A549 (cell line): ENCODE data around the gene MTSS2.

ENCODE experiments used
- CTCF ChIP-seq: fragments of >200 bp; sonication (Bioruptor Twin); formaldehyde crosslinking; IDR thresholded peaks from 3 replicates; pipeline ENCODE4 v1.5.1; 2016
- EP300 ChIP-seq, 2 experiments: fragments of >200 bp; sonication (Bioruptor Twin); formaldehyde crosslinking; IDR thresholded peaks; 2 replicates in 1 of 2; 3 replicates in 1 of 2; pipeline ENCODE4 v1.6.1; 2016 to 2017
- MAZ ChIP-seq: fragments of 150-350 bp; IDR thresholded peaks from 2 replicates; pipeline ENCODE4 v1.6.1; 2014; ENCODE audit warnings: antibody characterized with exemption, low read depth, low read length, borderline replicate concordance
- MYC ChIP-seq: IDR thresholded peaks from 2 replicates; pipeline ENCODE4 v1.6.1; 2012; ENCODE audit warnings: mild to moderate bottlenecking, inconsistent platforms, low read length, improper control_type of control experiment, borderline replicate concordance
- NR3C1 ChIP-seq: fragments of >200 bp; sonication (Bioruptor Twin); formaldehyde crosslinking; IDR thresholded peaks from 3 replicates; pipeline ENCODE4 v1.6.1; 2017
- RAD21 ChIP-seq, 2 experiments: fragments of >200 bp in 1 of 2; sonication (Bioruptor Twin) in 1 of 2; formaldehyde crosslinking in 1 of 2; IDR thresholded peaks in 1 of 2; conservative IDR thresholded peaks in 1 of 2; 2 replicates in 1 of 2; 3 replicates in 1 of 2; pipeline ENCODE4 v1.6.1; 2012 to 2018; ENCODE audit warnings: inconsistent platforms in 1 of 2
- USF2 ChIP-seq: fragments of 450-650 bp; IDR thresholded peaks from 2 replicates; pipeline ENCODE4 v1.6.1; 2014; ENCODE audit warnings: antibody characterized with exemption

- TF ChIP-seq CTCF (no peak), MYC (no peak), NR3C1 (no peak), EP300 (IDR thresholded peaks at IDR 0.05) (no peak), USF2 (no peak), MAZ (no peak), RAD21 (conservative IDR thresholded peaks at IDR 0.05 in 1 of 2, IDR thresholded peaks at IDR 0.05 in 1 of 2) (no peak)
Observed at GRCh38 chr16:70689035-70689969, 3.4 kb upstream of the MTSS2 start.
